Adrenal gland (tissue), 12 donors: ENCODE measurements around the gene OR6B2. TPM values are rescaled to one million over a fixed set of nuclear protein-coding genes. Genes with fewer than 3 reads are reported as not detected.

Experiments
- DNase-seq, 7 donors: peaks; one replicate each; pipeline ENCODE4 v3.0.0-alpha.2; 2019 to 2020
- H3K27ac ChIP-seq, 5 donors: fragments of 200-600 bp; sonication (generic) in 4 of 5; 1 replicate in 3 of 5; 2 replicates in 2 of 5; pipeline versions ENCODE4 v1.5.1 to v1.8.0; 2016 to 2020; ENCODE audit warnings: mild to moderate bottlenecking in 1 of 5
- H3K27me3 ChIP-seq: fragments of 200-600 bp; 2 replicates; pipeline ENCODE4 v1.8.0; 2021
- H3K36me3 ChIP-seq, 2 donors: fragments of 200-600 bp; replicated peaks in 1 of 2; 1 replicate in 1 of 2; 2 replicates in 1 of 2; pipeline versions ENCODE4 v1.5.1 to v1.8.0; 2018 to 2022
- H3K4me1 ChIP-seq, 2 donors: fragments of 200-600 bp; replicated peaks in 1 of 2; 1 replicate in 1 of 2; 2 replicates in 1 of 2; pipeline versions ENCODE4 v1.5.1 to v1.8.0; 2018 to 2021
- H3K4me3 ChIP-seq, 4 donors: fragments of 200-600 bp; sonication (generic) in 3 of 4; one replicate each; pipeline ENCODE4 v1.5.1; 2016 to 2018
- H3K9me3 ChIP-seq, 3 donors: fragments of 200-600 bp; sonication (generic) in 1 of 3; replicated peaks in 1 of 3; 1 replicate in 2 of 3; 2 replicates in 1 of 3; pipeline versions ENCODE4 v1.5.1 to v1.8.0; 2016 to 2021
- POLR2A ChIP-seq, 2 donors: fragments of 450-650 bp; IDR thresholded peaks; one replicate each; pipeline ENCODE4 v1.6.1; 2017; ENCODE audit warnings: antibody characterized with exemption in 2 of 2, mild to moderate bottlenecking in 2 of 2, moderate library complexity in 1 of 2
- WGBS, 4 donors: extraction: QIAGEN DNeasy Blood & Tissue Kit in 2 of 4; methylation state at CpG; one replicate each; pipeline versions ENCODE4 v1.1.5 to v1.1.7; 2013 to 2017; 5-methylcytosine and 5-hydroxymethylcytosine counted together
- intact Hi-C, 2 donors: fragments of 100-400 bp; cut with DNase I; formaldehyde crosslinking; loops; one replicate each; pipeline versions ENCODE4 v1.14.1 to v1.15.0; 2022 to 2023
- polyA plus RNA-seq, 3 donors: library from polyadenylated mRNA; stranded (reverse); fragments of 200-250 nt in 2 of 3; fragments of 350-450 nt in 1 of 3; fragmentation: Illumina TruSeq in 1 of 3; extraction: RNeasy Lipid Tissue Mini Kit (QIAGEN cat#74804) in 1 of 3; gene quantifications; one replicate each; pipeline ENCODE4 v1.2.3, GENCODE V29; 2013 to 2014
- total RNA-seq, 9 donors: library from RNA; depleted of rRNA in 4 of 9; stranded (reverse); fragments of >200 nt in 4 of 9; fragments of 120-200 nt in 1 of 9; fragmentation: NEBNext Ultra II Directional in 1 of 9; extraction: Animal tissue kit (Norgen Biotek cat#: 25700) in 1 of 9; gene quantifications; one replicate each; pipeline versions ENCODE4 v1.1.0 to v1.2.4, GENCODE V29; 2013 to 2023
- TF ChIP-seq, protein P1 (sequence below), 6 experiments: fragments of 450-650 bp in 4 of 6; fragments of 200-600 bp in 2 of 6; sonication (generic) in 1 of 6; IDR thresholded peaks; 1 replicate in 5 of 6; 2 replicates in 1 of 6; pipeline versions ENCODE4 v1.5.1 to v1.8.0; 2016 to 2021; ENCODE audit warnings: antibody characterized with exemption in 6 of 6, mild to moderate bottlenecking in 2 of 6, moderate library complexity in 1 of 6
- donor health status: healthy with polysubstance abuse.
- donor health status: Bipolar disorder and iron deficiency.
- donor health status: DM: yes; HTN: yes; CAD: no.
- donor health status: DM: no; HTN: no; CAD: no.
- donor health status: DM: no; HTN: no; CAD: no.
- donor health status: DM: yes; HTN: yes; CAD: no.

OR6B2 gene
- total and polyA plus RNA-seq, 12 donors, result 0.03 TPM; not detected in 11

DNA sequence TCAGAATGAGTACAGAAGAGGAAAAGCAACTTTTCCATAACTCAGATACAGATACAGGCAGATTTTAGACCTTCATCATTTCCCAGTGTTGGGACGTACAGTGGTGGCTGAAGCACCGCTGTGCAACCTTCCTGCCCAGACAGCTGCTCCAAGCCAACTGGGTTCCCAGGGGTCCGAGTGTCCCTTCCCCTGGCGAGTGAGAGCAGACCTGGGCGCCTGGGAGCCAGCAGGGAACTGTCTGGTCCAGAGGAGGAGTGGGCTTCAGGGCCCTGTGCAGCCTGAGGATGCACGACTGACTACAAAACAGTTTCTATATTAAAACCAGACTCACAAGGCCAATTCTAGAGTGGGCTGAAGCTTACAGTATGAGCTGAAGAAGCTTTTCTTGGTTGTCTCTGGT lies 11.1 kb upstream of the OR6B2 start:
- no peak overlapping the region for H3K27ac ChIP-seq
- TF ChIP-seq POLR2A (IDR thresholded peaks at IDR 0.05), result no peak
- TF ChIP-seq, protein P1, sequence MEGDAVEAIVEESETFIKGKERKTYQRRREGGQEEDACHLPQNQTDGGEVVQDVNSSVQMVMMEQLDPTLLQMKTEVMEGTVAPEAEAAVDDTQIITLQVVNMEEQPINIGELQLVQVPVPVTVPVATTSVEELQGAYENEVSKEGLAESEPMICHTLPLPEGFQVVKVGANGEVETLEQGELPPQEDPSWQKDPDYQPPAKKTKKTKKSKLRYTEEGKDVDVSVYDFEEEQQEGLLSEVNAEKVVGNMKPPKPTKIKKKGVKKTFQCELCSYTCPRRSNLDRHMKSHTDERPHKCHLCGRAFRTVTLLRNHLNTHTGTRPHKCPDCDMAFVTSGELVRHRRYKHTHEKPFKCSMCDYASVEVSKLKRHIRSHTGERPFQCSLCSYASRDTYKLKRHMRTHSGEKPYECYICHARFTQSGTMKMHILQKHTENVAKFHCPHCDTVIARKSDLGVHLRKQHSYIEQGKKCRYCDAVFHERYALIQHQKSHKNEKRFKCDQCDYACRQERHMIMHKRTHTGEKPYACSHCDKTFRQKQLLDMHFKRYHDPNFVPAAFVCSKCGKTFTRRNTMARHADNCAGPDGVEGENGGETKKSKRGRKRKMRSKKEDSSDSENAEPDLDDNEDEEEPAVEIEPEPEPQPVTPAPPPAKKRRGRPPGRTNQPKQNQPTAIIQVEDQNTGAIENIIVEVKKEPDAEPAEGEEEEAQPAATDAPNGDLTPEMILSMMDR (IDR thresholded peaks at IDR 0.05), result no peak
- no peak overlapping the region for H3K4me3 ChIP-seq
- no peaks in the 10 kb centered on the region for H3K36me3 ChIP-seq
- no peaks in the 10 kb centered on the region for H3K4me1 ChIP-seq
- WGBS, 4 donors, result 66 to 72% (median 69%) methylated on average over 5 to 6 of the region's 6 CpGs
- H3K9me3 ChIP-seq, result no peaks in the 10 kb centered on the region
- no peak for DNase-seq
- intact Hi-C loops, result no loop called here
- H3K27me3 ChIP-seq, result peaks cover 7% of the 10 kb centered on the region

DNA sequence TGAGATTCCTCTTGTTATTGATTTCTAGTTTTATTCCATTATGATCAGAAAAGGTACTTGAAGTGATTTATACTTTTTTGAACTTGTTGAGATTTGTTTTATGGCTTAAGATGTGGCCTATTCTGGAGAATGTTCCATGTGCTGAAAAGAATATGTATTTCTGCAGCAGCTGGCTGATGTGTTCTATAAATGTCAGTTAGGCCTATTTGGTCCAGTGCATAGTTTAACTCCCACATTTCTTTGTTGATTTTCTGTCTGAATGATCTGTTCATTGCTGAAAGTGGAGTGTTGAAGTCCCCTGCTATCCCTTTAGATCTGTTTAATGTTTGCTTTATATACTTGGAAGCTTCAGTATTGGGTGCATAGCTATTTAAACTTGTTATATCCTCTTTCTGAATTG lies 7.1 kb upstream of the OR6B2 start:
- H3K36me3 ChIP-seq, result no peaks in the 10 kb centered on the region

DNA sequence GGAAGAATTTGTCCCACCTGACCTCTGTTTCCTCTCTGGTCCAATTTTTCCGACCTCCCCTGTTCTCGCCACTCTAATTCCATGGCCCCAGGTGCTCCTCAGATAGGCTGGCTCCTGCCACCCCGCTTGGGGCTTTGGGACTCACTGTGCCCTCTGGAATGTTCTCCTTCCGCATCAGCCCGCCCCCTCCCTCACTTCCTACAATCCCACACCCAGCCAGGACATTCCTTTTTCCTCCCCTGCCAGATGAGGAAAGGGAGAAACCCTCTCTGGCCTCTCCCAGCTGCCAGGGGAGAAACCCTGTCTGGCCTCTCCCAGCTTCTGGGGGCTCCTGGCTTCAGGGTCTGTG lies 3.1 kb upstream of the OR6B2 start:
- Histone ChIP-seq H3K4me1 (no peaks in the 10 kb centered on the region), H3K9me3 (no peaks in the 10 kb centered on the region), H3K36me3 (no peaks in the 10 kb centered on the region), H3K27me3 (no peaks in the 10 kb centered on the region), H3K4me3 (no peak overlapping the region), H3K27ac (no peak overlapping the region)
- intact Hi-C loops, result no loop called here
- no peak for DNase-seq
- WGBS, 4 donors, result 34 to 45% (median 40%) methylated on average over 5 of the region's 5 CpGs
- TF ChIP-seq, protein P1 (IDR thresholded peaks at IDR 0.05), result no peak
- no peak for TF ChIP-seq POLR2A (IDR thresholded peaks at IDR 0.05)

More for the DNA sequence above, 7.1 kb upstream of the OR6B2 start:
- TF ChIP-seq POLR2A (IDR thresholded peaks at IDR 0.05), result no peak
- no peak for DNase-seq
- Histone ChIP-seq H3K27me3 (peaks cover 7% of the 10 kb centered on the region), H3K27ac (no peak overlapping the region), H3K9me3 (no peaks in the 10 kb centered on the region), H3K4me3 (no peak overlapping the region), H3K4me1 (no peaks in the 10 kb centered on the region)
- intact Hi-C loops, result no loop called here

DNA sequence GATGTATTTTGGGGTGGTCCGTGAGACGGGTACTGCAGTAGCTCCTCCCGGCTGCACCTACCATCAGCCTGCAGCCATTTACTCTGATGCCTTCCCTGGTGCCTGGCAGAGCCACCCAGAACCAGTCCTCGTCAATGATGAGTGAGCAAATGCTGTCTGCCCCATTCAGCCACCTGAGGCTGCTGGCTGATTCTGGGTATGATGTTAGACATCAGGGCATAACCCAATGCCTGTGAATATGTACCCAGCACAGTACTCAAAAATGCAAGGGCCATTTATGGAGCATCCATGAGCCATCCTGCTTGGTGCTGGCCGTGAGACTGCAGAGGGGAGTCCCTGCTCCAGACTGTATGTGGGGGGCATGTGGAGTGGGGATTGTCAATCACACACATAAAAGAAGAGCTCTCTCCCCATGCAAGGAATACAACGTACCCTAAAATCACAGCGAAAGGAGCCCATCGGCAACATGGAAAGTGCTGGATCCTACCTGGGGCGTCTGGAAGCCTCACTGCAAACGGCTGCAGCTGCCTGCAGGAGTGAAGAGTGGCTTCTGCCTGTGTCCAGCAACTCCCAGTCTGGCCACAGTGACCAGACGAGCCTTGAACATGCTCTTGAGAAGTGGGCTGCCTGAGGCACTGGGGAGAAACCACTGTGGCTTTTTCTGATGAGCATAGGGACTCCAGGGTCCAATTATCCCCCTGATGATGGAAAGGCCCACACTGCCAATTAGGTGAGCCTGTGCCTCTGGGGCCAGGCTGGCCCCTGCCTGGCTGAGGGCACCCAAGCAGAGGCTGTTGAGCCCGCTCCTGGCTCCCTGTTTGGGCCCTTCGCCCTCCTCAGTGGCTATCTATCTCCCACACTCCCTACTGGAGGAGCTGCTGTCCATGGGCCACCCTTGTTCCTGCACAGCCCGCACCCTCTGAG lies 2.4 kb upstream of the OR6B2 start:
- H3K4me3 ChIP-seq, result no peak overlapping the region

More for the DNA sequence above, 2.4 kb upstream of the OR6B2 start:
- Histone ChIP-seq H3K4me1 (no peaks in the 10 kb centered on the region), H3K27ac (no peak overlapping the region), H3K36me3 (no peaks in the 10 kb centered on the region), H3K9me3 (no peaks in the 10 kb centered on the region), H3K27me3 (no peaks in the 10 kb centered on the region)
- WGBS, 4 donors, result 54 to 65% (median 60%) methylated on average over 14 of the region's 14 CpGs
- DNase-seq, result no peak
- TF ChIP-seq, protein P1 (IDR thresholded peaks at IDR 0.05), result no peak
- intact Hi-C loops, result no loop called here
